NCI-H2107 (cell line): ENCODE data around the gene WDR37.
"Not testable (repeated sequence)": the region's sequence is repeated elsewhere in the genome, so short reads cannot be mapped to it uniquely, and the experiment has no call there.

Experiments used
- DNase-seq: peaks from one replicate; lab custom pipeline; 2025; lab: John Stamatoyannopoulos, UW

Gene WDR37

DNA sequence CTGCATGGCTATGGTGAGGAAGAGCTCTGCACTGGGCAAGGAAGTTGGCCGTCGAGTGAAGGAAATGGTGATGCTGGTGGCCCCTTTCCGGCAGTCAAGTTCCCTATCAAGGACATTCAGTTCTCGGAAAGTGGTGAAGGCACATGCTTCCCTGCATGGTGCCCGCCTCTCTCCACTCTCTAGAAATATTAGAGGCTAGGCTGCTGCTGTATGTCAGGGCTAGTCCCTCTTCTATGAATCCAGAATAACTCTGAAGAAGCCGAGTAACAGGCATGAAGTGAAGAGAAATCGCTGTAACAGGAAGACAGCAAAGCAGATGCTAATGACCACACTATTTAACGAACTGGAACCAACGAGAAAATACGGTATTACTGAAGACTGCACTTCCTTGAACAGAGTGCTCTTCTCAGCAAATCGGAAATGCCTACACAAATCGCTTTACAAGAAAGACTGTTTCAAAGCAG is 12.6 kb upstream of the WDR37 start:
- no peak for DNase-seq

DNA sequence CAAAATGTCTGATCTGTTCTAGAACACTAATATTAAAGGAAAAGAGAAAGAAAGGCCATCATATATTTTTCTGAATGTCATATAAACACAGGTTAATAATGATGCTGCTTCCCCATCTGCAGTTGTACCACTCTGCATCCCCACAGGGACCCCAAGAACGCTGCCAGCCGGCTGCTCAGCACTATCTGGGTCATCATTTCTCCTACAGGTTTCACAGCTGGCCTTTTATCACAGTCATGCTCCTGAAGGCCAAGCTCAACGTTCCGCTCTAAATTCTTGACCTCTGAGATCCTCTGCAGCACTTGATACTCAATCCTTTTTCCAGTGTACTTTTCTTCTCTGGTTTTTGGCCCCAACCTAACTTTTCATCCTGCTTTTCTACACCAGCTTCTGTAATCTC is 12.0 kb upstream of the WDR37 start:
- no peak for DNase-seq

DNA sequence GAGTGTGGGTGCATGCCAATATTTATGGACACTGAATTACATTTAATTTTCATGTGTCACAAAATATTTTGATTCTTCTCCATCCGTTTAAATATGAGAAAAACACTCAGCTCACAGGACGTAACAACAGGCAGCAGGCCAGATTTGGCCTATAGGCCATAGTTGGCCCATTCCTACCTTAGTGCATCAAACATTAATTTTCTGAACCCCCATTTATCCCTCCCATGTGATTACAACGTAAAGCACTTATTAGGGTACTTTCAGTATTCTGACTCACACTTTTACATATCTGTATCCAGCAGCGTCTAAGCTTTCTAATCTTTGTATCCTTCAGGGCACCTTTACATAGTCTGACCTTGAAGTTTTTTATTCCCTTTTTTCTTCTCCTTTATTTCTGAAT is 11.2 kb upstream of the WDR37 start:
- DNase-seq, result no peak

DNA sequence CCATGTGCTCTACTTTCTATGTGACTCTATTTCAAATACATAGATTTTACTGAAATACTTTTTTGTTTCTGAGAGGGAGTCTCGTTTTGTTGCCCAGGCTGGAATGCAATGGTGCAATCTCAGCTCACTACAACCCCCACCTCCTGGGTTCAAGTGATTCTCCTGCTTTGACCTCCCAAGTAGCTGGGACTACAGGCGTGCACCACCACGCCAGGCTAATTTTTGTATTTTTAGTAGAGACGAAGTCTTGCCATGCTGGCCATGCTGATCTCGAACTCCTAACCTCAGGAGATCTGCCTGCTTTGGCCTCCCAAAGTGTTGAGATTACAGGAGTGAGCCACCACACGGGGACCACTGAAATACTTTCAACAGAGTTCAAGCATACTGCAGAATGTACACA is 10.8 kb upstream of the WDR37 start:
- DNase-seq, result no peak

DNA sequence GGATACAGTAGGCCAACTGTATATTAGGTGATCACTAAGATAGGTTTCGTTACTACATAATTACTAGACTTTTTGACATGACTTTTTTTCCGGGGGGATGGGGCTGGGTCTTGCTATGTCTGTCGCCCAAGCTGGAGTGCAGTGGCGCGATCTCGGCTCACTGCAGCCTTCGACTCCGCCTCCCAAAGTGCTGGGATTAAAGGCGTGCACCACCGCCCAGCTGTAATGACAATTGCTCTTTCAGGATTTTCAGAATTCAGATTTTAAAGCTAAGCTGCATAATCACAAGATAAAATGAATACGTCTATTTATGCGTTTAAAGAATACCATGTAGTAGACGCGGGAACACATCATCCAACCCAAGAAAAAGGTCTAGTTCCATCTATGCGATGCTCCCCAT is 8.2 kb upstream of the WDR37 start:
- no peak for DNase-seq

DNA sequence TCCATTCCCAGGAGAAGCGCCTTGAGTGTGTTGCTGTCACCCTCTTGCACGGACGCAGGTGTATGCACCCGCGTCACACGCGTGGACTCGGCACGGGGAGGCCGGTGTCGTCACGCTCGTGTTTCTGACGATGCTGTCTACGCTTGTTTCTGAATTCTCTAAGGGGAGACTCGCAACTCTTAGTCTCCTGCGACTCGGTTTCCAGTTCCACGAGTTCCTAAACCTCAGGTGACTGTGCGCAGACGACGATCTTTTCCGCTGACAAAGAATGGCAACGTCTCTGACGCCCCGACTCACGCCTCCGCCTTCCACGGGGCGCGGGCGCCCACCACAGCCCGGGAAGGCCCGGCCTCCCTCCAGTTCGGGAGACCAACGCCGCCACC is 7.8 kb upstream of the WDR37 start:
- no peak for DNase-seq

DNA sequence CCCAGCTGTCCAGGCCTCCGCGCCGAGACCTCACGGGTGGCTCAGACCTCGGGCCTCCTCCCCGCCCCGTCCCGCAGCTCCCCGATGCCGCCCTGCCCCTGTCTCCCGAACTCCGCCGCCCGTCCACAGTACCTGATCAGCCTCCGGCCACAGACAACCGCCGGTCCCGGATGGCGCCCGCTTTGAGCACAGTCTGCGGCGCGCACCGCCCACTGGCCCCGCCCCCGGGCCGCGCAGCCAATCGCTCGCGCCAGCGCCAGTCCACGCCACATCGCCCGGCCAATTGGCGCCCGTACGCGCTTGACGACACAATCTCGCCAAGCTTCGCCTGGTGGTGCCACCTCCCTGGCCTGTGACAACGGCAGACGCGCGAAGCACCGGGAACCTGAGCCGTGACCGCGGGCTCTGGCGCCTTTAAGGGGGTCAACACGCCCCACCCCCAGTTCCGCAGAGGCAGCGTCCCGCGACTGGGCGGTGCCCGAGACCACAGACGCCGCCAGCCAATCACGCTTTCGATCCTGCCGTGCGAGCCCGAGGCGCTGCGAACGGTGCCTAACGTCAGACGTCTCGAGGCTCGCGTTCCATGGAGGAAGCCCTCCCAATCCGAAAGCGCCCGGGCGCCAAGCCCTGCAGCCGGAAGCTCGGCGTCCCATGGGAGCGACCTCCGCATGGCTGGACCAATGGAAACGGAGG is 7.3 kb upstream of the WDR37 start, which contains the start of gene IDI1:
Gene IDI1, minus strand, starts transcription at position 388 of the 693 bp plus-strand sequence. Its CDS starts 116 bp downstream, at position 272.
- peak; percentile 92 for DNase-seq

DNA sequence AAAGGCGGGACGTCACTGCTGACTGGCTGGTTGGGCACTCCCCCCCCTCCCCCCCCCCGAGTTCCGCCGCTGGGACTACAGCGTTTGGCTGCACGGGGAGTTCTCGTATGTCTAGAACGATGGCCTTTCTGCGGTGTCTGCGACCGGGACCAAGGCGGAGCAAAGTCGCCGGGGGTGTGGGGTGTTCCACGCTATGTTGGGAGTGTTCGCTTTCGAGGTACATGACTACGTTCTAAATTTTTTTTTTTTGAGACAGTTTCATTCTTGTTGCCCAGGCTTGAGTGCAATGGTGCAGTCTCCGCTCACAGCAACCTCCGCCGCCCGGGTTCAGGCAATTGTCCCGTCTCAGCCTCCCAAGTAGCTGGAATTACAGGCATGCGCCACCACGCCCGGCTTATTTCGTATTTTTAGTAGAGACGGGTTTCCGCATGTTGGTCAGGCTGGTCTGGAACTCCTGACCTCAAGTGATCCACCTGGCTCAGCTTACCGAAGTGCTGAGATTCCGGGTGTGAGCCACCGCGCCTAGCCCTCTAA is 6.7 kb upstream of the WDR37 start:
- no peak for DNase-seq

DNA sequence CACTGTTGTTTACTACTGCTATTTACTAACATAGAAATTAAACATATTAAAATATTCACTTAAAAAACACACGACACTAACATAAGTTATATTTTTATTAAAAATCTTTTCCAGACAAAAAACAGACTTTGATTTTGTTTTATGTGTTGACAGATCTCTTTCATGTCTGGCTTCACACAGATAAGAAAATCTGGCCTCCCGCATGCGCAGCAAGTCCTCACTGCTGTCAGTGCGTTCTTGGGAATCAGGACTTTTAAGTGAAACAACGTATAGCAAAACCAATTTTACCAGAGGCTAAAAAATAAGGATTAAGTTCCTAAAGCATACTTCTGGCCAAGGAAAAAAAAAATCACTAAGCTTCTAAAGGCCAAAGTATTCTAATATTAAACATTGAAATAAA is 6.0 kb upstream of the WDR37 start:
- DNase-seq, result no peak

DNA sequence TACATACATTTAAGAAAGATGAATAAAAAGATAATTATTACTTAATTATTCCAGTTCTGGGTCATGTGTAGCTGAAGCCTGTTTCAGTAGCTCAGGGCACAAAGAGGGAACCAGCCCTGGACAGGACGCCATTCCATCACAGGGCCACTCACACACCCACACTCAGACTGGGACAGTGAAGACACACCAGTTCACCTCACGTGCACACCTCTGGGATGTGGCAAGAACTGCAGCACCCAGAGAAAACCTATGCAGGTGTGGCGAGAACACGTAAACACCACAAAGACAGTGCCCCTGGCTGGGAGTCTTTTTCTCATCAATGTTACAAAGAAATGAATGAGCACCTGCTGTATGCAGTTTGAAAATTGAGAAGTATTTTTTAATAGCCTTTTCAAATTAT is 5.6 kb upstream of the WDR37 start:
- no peak for DNase-seq

DNA sequence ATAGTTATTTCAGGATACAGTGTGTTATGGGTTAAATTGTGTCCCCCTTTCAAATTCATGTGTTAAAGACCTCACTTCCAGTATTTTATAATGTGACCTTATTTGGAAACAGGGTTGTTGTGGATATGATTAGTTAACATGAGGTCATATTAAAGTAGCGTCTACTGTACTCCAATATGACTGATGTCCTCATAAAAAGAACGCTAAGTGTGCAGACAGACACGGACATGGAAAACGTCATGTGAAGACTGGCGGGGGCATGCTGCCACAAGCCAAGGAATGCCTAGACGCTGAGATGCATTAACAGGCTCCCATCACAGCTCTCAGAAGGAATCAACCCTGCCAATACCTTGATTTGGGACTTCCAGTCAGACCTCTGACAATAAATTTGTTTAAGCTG is 1.5 kb upstream of the WDR37 start:
- no peak for DNase-seq

DNA sequence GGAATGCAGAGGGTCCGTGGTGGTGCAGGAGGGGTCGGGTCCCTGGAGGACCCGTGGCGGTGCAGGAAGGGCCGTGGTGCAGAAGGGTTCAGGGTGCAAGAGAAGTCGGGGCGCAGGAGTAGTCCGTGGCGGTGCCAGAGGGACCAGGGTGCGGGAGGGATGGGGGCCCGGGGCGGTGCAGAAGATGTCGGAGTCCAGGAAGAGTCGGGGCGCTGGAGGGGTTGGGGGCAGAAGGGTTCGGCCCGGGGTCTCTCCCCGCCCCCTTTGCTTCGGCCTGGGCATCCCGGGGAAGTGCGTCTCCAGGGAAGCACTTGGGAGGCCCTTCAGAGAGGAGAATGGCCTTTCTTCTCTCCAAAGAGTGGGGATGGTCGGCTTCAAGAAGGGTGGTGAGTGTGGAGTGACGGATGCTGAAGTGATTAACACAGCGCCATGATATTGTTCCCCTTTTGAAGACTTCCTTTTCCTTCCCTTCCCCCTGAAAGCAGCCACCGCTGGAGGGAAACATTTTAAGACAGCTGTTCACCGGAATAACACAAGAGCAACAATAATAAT is 997 bp downstream of the WDR37 start:
- DNase-seq, result no peak

DNA sequence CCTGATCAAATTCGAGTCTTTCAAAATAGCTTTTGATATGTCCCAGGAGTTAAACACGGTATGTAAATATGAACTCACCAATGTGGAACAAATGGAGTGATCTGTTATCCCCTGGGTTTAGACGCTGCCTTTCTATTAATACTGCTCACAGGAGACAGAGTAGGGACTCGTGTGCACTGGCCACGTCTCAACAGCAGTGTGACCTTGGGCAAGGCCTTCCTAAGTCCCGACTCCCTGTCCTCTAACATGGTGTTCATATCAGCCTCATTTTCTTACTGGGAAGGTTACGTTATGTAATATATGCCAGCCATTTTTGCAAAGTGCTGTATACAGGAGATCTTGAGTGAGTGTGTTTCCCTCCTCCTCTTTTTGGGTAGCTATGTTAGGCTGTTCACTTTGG is 1.8 kb downstream of the WDR37 start:
- no peak for DNase-seq

DNA sequence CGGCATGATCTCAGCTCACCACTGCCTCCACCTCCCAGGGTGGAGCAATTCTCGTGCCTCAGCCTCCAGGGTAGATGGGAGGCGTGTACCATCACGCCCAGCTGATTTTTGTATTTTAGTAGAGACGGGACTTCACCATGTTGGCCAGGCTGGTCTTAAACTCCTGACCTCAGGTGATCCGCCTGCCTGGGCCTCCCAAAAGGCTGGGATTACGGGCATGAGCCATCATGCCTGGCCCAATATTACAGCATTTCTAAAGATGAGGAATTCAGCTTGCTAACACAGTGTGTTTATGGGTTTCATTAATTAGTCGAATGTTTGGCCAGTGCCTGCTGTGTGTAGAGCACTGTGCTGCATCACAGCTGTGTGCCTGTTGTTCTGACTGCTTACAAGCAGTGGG is 3.7 kb downstream of the WDR37 start:
- no peak for DNase-seq

DNA sequence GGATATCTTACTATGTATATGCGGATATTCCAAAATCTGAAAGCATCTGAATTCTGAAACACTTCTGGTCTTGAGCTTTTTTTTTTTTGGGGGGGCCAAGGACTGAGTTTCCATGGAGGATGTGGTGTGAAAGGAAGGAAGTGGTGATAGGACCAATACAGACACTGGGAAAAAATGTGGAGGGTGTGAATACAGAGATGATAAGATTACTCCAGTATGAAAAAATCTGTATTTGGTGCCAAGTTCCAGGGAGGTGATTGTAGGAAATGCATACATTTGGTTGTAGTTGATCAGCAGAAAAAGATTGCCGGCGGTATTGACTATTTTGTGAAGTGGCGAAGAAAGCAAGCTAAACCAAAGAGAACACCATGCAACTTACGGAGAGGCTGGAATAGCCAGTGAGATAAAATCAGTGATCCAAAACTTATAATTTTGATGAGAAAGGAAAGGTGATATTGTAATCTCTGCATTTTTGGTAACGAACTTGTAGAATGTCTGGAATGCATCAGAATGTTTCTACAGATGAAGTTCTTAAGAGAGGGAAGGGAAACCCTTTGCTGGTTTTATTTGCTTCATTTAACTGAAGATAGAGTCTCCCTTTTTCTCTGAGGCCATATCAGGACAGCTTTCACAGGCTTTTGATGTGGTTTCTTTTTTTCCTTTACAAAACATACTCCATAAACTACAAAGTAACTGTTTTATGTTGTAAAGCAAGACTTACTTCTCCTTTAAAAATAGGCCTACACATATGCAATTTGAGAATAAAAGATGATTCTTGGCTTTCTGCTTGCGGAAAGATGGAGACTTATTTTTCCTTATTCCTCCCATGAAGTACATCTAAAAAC is 6.0 kb downstream of the WDR37 start:
- no peak for DNase-seq

DNA sequence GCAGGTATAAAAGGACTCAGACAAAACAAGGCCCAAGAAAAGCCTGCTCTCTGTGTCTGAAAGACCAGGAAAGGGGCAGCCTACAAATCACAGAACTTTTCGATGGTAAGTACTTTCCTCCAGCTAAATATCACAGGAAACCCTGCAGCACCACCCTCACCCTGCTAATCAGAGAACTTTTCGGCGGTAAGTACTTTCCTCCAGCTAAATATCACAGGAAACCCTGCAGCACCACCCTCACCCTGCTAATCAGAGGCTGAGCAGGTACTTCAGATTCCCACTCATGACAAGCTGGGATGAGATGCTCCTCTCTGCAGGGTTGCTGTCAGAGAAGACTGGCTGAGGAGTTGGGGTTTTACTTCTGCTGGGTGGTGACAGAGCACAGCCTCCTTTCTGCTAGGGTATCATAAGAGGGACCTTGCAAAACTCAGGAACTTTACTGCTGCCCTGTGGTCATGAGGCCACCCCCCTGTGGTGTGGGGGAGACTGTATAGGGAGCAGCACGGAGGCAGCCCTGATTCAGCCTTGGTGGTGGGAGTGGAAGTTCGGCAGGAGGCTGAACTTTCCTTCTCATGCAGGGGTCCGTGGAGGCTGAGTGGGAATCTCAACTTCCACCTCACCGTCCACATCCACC is 7.2 kb downstream of the WDR37 start:
- DNase-seq, result no peak

DNA sequence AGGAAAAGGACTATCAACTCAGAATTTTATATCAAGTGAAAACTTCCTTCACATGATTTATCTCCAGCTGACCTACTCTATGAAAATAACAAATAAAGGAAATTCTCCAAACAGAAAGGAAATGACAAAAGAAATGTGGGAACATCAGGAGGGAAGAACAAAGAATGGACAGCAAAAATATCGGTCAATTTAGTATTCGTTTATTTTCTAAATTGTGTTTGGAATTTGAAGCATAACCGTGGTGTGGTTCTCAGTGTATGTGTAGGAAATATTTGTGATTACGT is 8.7 kb downstream of the WDR37 start:
- no peak for DNase-seq

DNA sequence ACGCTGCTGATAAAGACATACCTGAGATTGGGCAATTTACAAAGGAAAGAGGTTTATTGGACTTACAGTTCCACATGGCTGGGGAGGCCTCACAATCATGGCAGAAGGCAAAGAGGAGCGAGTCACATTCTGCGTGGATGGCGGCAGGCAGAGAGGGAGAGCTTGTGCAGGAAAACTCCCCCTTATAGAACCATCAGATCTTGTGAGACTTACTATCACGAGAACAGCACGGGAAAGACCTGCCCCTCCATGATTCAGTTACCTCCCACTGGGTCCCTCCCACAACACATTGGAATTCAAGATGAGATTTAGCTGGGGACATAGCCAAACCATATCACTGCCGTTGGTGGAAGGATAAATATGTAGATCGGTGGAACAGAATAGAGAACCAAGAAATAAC is 10.5 kb downstream of the WDR37 start:
- not testable (repeated sequence) for DNase-seq

DNA sequence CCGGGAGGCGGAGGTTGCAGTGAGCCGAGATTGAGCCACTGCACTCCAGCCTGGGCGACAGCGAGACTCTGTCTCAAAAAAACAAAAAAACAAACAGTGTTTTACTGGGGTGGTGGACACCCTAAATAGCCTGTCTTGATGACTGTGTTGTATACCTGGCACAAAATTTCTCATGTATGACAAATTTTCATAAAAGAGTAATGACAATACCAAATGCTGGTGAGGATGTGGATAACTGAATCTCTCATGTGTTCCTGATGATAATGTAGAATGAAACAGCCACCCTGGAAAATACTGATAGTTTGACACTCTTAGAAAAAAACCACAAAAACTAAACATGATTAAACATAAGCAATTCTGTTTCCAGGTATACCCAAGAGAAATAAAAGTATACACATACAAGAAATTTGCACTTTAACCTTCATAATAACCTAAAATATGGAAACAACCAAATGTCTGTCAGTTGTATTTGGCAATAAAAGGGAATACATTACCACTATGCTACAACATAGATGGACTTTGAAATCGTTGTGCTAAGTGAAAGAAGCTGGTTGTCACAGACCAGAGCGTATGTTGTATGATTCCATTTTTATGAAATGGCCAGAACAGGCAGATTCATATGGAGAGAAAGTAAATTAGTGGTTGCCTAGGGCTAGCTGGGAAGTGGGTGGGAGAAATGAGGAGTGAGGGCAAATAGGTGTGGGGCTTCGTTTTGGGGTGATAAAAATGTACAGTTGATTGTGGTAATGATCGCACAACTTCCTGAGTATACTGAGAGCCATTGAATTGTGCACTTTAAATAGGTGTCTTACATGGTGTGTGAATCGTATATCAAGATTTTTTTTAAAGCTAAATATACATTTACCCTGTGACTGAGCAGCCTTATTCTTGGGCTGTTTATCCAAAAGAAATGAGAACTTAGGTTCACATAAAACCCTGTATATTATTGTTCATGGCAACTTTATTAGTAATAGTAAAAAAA is 12.5 kb downstream of the WDR37 start:
- DNase-seq, result no peak

DNA sequence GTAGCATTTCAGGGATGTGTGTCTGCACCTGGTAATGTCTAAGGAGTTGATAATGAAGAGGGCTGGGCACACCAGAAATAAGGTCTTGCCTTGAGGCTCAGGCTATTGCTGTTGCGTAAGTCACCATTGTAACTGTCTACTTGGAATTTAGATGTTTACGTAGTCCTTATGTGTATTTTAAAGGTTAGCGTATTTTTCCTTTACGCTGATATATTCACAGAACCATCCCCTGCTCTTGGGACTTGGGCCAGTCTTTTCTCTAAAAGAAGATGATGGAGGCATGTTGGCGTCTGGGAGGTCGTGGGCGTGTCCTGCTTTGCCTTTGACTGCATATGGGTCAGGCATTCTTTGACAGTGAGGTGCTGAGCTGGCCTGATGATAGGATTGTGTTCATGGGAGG is 14.7 kb downstream of the WDR37 start:
- DNase-seq, result no peak

DNA sequence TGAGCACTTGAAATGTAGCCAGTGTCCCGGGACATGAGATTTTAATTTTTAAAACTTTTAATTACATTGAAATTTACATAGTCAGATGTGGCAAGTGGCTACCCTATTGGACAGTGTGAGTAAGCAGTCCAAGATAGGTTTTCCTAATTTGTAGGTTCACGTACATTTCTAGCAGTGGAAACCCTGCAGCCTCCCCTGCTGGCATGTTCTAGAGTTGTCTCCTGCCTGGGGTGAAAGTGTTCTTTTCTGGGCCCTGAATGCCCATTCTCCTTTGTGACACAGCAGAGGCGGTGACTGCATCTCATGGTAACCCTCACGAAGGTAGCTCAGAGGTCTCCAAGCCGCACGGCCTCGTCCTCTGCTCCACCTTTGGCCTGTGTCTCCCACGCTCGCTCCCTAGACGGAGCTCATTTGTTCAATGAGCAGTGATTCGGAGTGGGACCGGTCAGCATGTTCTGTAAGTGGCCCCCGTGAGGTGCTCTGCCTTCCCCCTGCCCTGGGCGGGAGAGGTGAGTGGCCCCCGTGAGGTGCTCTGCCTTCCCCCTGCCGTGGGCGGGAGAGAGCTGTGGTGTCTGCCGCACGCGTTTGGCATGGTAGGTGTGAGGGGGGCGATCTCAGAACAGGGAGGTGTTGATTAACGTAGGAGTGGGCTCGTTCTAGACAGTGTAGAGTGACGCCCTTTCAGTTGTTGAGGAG is 18.0 kb downstream of the WDR37 start:
- DNase-seq, result no peak
